ENCODE measurements around the gene FOXN3.

DNA sequence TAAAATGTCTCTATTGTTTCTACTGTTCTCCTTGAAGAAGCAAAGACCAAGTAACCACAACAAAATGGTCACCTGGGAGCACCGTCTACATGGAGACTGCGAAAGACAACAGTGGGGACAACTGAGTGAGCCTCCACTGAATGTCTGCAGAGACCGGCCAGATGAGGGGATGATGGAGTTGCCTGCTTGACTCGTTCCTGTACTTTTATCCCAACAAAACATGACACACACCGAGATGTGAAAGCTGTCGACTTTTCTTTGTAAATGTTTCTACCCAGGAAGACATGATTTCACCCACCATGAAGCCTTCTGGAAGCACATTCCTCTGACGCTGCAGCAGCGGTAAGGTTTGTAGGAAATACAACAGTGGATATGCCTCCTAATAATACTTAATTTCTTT, 66.9 kb downstream of the FOXN3 start:
- TF ChIP-seq, protein P1, sequence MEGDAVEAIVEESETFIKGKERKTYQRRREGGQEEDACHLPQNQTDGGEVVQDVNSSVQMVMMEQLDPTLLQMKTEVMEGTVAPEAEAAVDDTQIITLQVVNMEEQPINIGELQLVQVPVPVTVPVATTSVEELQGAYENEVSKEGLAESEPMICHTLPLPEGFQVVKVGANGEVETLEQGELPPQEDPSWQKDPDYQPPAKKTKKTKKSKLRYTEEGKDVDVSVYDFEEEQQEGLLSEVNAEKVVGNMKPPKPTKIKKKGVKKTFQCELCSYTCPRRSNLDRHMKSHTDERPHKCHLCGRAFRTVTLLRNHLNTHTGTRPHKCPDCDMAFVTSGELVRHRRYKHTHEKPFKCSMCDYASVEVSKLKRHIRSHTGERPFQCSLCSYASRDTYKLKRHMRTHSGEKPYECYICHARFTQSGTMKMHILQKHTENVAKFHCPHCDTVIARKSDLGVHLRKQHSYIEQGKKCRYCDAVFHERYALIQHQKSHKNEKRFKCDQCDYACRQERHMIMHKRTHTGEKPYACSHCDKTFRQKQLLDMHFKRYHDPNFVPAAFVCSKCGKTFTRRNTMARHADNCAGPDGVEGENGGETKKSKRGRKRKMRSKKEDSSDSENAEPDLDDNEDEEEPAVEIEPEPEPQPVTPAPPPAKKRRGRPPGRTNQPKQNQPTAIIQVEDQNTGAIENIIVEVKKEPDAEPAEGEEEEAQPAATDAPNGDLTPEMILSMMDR (IDR thresholded peaks at IDR 0.05) = no peak
- no peak for TF ChIP-seq ZFX (IDR thresholded peaks at IDR 0.05; ENCODE audit: borderline replicate concordance)

All from 22Rv1 (cell line).